ENCODE results near the gene LRRC46.

Gene LRRC46

DNA sequence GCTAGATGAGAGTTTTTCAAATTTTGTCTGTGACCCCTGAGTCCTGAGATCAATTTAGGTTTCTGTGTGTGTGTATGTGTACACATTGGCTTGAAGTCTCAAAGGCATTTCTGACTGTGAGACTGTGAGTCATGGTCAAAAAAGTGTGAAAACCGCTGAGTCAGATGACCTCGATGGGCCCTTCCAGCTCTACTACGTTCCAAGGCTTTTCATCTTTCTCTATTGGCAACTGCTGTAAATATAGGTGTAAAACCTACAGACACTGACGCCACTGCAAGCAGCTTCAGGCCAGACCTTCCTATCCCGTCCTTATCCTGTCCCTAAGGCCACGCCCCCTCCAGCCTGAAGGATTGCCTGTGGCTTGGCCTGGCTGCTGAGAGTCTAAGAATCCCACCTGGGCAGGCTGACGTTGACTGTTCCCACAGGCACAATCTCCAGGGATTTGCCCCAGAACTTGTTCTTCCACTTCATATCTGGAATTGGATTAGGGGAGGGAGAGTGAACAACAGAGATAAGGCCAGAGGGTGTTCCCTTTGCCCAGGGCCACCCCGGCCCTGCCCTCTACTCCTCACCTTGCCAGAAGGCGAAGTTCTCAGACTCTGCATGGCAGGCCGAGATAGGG is 21.2 kb upstream of the LRRC46 start:
- DNase-seq = peak in 1 of 5 experiments; percentile 64

DNA sequence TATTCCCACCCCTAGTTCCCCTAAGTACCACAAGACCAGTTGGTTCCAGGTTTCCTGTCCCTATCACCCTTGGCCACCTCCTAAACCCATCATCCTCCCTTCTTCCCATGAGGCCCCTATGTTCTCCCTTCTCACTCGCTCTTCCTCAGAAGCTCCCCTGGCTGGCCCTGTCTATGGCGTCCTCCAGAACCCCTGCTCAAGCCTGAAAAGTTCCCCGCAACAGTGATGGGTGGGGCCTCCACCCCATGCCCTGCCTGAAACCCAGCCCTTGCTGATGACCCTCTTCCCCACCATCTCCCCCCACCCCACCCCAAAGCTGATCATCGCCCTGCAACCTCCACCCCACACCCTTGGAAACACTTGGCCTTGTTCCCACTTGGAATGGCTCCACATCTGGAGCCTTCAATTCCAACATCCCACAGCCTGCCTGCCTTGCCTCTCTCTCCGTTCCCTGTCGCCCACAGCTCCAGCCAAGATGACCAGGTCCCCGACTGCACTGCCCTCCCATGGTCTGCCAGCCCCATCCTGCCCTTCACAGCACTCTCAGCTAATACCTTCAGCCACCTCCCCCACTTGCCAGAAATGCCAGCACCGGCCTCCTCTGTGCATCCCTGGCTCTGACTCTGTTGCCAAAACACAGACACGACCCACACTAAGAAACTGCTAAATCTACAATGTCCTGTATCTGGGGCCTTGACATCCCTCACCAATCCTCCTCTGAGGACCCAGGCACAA is 20.4 kb upstream of the LRRC46 start:
- DNase-seq = no peak

DNA sequence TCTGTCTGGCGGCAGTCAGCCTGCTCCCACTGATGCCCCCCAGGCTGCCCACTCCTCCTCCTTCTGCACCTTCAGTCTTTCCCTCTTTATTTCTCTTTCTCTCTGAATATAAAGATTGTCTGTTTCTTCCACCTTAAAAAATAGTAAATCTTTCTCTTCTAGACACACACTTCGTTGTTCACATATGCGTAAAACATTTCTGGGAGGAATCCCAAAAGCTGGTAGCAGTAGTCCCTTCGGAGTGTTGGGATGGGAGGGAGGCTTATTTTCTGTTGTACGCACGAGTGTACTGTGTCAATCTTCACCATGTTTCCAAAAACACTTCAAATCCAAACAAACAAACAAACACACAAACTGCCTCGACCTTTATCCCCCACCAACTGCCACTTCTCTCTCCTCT is 19.8 kb upstream of the LRRC46 start:
- DNase-seq = no peak

DNA sequence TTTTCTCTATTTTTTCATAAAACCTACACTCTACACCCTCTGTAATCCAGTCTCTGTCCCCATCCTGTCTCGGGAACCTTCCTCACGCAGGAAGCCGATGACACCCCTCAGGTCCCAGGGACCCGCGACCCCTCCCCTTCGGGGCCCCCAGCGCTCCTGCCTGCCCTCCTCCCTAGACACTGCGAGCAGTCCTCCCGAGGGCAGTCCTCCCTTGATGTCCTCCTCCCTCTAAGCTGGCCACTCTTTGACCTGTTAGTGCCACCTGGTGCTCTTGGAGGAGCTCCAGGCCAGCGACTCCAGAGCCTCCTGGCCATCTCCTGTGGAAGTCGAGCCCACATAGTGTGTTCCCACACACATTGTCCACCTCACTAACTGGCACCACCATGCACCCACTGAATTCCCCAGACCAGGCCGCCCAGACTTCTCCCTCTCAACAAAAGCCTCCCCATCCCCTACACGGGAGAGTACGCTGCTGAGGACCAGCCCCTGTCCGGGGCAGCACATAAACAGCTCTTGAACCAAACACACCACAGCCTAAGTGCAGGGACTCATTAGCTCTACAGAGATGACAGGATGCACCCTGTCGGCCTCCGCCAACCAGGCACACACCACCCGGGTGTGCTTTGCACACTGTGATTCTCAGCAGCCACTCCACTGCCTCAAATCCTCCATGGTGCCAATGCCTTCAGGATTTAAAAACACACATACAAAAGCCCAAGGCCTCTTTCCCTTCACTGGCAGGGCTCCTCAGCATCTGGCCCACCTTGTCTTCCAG is 19.1 kb upstream of the LRRC46 start:
- no peak for DNase-seq

DNA sequence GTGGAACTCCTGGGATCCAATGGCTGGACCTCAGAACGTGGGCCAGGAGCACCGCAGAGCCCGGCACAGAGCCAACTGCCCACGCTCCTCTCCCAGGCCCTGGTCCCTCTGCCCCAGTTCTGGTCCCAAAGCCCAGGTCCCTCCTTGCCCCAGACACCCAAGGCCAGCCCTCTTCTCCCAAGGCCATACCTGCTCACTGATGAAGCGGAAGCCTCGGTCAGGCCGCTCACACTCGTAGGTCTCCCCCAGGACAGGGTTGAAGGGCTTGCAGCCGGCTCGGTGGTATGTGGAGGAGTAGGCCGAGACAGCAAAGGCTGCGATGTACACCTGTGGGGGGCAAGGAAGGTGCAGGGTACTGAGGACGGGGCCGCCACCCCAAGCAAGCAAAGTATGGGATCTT is 18.4 kb upstream of the LRRC46 start:
- no peak for DNase-seq

DNA sequence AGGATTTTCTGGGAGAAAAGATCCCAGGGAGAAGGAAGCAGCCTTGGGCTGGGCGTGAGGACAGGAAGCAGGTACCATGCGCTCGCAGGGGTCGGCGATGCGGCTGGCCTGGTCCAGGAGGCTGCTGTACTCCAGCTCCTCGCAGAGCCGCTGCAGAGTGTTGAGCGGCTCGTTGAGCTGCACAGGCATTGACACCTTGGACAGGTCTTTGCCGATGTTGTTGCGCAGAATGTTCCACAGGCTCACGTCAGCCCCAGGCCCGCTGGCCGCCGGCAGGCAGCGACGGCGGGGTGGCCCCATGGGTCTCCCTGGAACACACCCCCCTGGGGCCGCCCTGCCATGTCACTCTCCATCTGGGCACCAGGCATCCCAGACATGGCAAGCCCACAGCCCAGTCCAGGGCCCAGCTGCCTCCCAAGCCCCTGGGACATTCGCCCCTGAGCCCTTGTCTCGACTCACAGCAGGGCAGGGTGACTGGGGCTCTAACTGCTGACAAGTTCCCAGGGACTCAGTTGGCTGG is 17.9 kb upstream of the LRRC46 start:
- DNase-seq = no peak

DNA sequence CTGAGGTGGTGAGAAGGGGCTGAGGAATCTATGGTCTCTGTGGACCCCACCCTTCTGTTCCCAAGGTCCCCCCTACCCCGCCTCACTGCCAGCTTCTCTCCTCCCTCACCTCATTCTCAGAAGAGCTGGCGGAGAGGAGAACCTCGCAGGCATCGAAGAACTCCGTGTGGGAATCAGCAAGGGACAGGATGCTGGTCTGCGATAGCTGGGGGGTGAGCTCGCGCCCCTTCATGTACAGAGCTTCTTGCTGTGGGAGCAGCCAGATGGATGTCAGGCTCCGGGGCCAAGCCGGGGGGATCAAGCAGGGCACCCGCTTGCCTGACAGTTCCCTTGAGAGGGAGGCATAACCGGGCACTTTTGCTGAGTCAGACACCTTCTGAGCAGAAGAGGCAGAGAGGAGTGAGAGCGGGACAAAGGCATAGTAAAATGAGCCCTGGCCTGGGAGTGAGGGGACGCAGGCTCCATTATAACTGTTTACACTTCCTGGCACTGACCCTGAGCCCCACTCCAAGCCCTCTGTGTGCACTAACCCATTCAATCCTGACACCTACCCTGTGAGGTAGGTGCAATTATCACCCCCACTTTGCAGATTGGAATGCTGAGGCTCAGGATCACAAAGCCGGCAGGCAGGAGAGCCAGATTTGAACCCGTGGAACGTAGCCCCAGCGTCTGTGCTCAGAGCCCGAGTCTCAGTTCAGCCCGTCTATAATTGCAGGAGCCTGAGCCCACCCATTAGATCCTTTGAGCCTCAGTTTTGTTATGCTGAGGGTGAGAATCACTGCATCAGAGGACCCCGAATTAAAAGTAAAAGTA is 16.2 kb upstream of the LRRC46 start:
- DNase-seq = no peak

DNA sequence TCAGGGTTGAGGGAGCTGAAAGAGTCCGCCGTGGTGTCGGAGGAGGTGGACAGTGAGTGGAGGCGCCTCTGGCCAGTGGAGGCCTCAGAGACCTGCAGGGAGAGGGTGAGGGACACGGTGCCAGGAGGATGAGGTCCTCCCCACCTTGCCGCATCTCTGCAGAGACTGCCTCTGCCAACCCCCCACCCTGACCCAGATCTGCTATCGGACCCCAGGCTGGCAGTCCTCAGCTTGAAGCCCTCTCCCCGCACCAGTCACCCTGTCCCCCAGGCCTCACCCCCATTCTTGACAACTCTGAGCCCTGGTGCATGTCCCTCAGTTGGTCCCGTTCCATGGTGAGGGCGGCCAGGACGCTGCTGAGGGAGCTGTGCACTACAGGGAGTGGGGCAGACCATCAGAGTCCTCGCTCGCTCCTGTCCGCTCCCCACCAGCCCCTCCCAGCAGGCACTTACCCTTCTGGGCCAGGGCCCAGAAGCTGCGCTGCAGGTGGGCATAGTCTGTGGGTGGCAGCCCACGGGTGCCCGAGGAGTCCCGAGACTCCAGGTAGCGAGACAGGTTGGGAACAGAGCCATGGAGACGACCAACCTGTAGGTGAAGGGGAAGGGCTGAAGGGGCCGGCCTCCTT is 15.2 kb upstream of the LRRC46 start:
- no peak for DNase-seq

DNA sequence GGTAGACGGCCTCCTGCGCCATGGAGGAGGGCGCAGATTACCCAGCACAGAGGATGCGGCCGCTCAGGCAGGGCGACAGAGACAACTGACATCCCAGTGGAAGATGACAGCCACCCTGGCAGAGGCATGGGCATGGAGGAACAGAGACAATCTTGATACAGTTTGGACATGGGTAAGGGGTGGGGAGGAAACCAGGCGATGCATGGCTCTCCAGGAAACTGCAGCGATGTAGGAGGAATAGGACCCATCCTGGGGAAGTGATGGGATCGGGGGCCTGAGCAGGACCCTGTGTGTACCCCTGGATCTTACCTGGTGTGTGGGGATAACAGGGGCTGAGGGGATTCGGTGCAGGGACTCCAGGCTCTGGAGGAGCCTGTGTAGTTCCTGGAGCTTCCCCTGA is 14.5 kb upstream of the LRRC46 start:
- no peak for DNase-seq

DNA sequence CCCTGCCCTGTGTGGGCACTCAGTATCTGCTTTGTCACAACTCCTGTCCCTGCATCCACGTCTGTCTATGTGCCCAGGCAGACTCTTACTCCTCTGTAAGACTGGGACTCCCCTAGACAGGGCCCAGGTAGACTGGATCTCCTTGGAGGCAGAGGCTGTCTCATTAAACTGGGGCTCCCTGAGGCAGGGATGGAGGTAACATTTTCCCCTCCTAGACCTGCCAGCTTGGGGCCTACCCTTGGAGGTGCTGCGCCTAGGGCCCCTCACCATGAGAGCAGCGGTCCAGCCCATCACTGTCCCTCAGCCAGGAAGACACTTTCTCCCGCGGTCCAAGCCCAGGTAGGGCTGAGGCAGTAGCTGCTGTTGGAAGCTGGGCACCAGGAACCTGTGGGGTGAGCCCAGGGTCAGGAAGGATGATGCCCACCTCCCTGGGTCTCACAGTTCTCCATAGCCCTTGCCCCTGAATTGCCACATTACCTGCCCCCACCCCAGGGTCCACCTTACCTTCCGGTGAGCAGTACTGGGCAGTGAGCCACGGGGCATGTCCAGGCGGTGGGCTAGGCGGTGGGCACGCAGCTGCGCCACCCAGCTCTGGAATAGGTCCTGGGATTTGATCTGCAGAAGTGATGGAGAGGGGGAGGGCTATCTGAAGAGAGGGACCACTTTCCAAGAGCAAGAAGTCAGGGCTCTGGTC is 13.3 kb upstream of the LRRC46 start:
- DNase-seq = no peak

DNA sequence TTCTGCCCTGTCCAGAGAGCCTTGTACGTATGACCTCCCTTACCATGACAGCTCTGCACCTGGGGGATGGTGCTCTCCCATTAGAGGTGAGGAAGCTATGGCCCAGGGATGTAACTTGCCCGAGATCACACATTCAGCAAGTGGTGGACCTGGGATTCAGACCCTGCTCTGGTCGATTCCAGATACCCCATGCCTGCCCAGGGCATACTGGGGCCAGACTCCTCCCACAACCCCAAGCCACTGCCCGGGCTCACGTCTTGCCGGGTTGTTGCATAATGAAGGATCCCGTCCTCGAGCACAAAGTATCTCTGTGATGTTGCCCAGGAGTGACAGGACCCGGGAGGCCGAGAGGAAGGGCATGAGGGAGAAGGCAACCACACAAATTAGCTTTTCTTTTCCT is 12.0 kb upstream of the LRRC46 start:
- DNase-seq = no peak

DNA sequence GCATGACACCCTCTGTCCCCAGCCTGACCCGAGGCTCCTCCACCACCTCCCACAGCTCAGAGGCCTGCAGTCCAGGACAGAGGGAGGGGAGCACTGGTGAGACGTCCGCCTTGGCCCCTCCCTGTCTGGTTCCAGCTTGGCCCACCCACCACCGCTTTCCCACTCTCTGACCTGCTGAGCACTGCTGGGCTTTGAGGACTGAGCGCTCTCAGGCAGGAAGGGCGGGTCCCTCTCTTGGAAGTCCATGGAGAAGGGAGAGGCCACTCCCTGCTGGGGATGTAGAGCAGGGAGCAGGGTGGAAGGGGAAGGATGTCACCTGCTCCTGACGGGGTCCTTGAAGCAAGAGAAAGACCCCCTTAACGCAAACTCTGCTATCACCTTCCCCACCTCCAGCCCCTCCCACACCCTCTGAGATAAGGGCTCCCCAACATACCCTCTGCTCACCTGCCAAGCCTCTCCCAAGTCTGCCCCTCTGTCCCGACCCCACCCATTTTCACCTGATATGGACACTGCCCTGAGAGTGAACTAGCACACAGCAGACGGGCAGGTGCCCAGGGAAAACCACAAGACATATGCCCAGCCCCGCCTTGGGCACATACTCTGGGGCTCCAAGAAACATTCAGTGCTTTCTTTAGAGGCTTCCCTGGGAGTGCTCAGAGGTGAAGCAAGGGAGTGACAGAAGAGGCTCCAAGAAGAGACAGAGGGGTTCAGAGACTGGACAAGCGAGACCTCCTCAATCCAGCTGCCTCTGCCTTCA is 11.3 kb upstream of the LRRC46 start:
- DNase-seq = no peak

DNA sequence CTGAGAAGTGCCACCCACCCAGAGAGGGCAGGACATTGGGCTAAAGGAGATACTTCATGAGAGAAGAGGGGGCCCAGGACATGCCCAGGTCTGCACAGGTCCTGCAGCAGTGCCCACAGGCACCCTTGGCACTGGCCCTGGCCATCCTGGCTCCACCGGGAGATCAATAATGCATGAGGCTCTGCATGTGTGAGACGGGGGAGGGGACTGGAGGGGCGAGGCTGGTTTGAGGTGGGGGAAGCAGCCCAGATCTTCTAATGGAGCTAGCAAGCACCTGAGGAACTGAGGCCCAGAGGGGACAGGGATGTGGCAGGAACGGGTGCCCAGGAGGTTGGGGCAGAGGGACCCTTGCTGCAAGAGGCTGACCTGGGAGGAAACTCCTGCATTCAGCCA is 10.4 kb upstream of the LRRC46 start:
- DNase-seq = no peak

DNA sequence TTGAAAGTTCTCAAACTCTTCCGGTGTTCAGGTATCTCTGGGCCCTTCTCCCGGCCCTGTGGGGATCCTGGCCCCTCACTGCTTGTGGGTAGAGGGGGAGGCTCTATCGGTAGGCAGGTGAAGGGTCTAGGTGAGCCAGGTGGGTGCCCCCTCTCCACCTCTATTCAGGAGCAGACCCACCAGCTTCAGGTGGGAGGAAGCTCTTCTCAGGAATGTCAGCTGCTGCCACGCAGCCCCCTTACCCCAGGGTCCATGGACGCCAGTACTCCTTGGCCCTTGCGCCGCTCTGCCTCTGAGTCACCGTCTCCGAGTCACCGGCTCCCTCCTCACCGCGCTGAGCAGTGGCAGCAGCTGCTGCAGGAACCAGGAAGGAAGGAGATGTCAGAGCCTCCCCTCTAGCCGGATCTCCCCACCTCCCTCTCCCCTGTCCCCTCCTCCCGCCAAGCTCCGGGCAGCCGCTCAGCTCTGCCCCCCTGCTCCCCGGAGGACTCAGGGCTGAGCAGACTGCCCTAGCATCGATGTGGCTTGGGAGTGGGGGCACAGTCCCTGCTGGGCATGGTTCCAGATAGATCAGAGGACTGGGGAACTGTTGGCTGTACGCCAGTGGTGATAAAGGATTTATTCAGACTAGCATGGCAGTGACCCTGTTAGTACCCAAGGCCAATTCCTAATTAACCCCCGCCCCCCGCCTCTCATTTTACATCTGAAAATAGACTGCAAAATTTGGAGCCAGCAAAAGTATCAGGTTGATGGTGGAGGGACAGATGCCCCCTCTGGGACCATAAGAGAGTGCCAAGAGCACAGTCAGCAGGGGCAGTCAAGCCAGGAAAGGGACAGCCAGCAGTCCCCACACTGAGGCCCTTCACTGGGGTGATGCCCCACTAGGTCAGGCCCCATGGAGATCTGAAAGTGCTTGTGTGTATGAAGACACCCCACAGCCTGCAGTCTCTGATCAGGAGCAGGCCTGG is 9.8 kb upstream of the LRRC46 start, which contains the start of gene OSBPL7:
OSBPL7 (minus strand) TSS at position 371 of the 968 bp plus-strand sequence. CDS start 1,516 bp downstream, outside the sequence.
- peak; percentile 31 to 89 (median 60) for DNase-seq

DNA sequence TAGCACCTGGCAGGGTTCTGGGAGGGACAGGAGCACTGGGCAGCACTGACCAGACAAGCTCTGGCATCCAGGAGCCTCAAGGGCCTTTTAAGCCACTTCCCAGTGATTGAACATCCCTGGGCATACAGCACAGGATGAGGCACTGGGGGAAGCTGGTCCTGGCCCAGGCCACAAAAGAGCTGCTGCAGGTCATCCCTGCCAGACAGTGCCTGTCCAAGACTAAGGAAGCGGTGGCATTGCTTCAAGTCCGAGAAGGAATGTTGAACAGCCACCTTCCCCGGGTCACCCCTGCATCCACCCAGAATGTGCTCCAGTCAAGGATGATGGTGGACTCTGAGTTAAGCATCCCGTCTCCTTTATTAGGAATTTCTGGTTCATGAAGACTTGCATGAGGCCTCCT is 8.7 kb upstream of the LRRC46 start:
- DNase-seq = no peak

DNA sequence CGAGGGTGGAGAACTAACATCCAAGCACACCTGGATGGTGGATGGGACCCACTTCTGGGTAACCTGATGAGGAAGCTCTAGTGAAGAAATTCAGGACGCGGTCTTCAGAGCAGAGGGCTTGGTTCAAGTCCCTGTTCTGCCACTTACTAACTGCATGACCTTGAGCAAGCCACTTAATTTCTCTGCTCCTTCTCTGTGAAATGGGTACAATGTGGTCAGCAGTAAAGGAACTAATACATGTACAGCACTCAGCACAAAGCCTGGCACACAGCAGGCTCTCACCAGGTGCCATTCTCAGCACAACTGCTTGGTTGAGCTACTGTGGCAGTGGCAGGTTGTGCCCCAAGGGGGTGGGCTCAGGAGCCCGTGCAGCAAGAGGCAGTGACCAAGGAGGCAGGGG is 8.0 kb upstream of the LRRC46 start:
- DNase-seq = no peak

DNA sequence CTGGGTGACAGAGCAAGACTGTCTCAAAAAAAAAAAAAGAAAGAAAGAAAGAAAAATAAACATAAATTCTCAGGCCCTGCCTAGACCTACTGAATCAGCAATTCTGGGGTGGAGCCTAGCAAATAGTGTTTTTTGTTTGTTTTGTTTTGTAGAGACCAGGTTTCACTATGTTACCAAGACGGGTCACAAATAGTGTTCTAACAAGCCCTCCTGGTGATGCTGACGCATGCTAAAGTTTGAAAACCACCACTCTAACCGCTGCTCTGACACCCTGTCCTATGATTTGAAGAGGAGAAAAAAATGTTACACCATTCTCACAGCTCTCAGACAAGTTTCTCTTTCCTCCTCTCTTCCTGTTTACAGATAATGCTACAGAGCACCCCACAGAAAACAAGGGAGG is 1.6 kb upstream of the LRRC46 start:
- peak in 2 of 5 experiments; percentile 92 to 95 for DNase-seq

DNA sequence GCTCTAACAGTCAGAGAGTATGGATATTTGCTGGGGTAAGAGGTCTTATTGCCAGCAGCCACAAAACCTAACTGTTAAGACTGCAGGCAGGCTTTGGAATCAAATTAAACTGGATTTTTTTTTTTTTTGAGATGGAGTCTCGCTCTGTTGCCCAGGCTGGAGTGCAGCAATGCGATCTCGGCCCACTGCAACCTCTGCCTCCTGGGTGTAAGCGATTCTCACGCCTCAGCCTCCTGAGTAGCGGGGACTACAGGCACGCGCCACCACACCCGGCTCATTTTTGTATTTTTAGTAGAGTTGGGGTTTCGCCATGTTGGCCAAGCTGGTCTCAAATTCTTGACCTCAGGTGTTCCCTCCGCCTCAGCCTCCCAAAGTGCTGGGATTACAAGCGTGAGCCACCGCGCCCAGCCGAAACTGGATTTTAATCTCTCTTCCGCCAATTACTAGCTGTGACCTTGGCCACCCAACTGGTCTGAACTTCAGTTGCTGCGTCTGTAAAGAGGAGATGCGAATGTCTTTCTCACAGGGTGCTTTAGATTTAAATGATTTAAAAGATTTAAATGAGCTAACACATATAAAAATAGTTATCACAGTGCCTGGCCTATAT is 971 bp upstream of the LRRC46 start:
- no peak for DNase-seq

DNA sequence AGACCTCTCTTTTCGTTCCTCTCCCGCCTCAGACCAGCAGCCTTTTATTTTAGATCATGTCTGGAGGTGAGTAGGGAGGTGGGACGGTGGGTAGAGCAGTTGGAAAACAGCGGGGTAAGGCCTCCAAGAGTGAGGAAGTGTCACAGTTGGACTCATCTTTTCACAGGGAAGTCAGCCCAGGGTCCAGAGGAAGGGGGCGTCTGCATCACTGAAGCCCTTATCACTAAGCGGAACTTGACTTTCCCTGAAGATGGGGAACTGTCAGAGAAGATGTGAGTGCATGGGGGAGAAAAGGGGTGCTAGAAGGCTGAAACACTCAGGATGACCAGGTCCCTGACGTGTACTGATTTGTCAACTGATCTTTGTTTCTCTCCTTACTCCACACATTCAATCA is 461 bp downstream of the LRRC46 start:
- no peak for DNase-seq

All from T-helper 2 cell (primary cell).